ENCODE results near the gene LINS1.

LINS1 gene

GRCh38 chr15:100642213-100642949 is 40.4 kb upstream of the LINS1 start:
- TF ChIP-seq FOXK2 (IDR thresholded peaks at IDR 0.05) (no peak), LEF1 (IDR thresholded peaks at IDR 0.05; ENCODE audit: borderline replicate concordance) (no peak), NFRKB (IDR thresholded peaks at IDR 0.05) (no peak), CTBP1 (IDR thresholded peaks at IDR 0.05; ENCODE audit: borderline replicate concordance) (no peak), L3MBTL2 (conservative IDR thresholded peaks at IDR 0.05) (no peak), FOXA1 (IDR thresholded peaks at IDR 0.05) (no peak), HDGF (IDR thresholded peaks at IDR 0.05; ENCODE audit: borderline replicate concordance) (no peak), TARDBP (IDR thresholded peaks at IDR 0.05) (no peak), SP1 (IDR thresholded peaks at IDR 0.05) (no peak), ZNF384 (IDR thresholded peaks at IDR 0.05) (no peak), BHLHE40 (IDR thresholded peaks at IDR 0.05; ENCODE audit: borderline replicate concordance) (no peak), FOXM1 (IDR thresholded peaks at IDR 0.05; ENCODE audit: borderline replicate concordance) (no peak), ARNT (IDR thresholded peaks at IDR 0.05) (no peak), SUZ12 (IDR thresholded peaks at IDR 0.05) (no peak), PKNOX1 (IDR thresholded peaks at IDR 0.05) (no peak), ELF4 (IDR thresholded peaks at IDR 0.05) (no peak)
- CTCF ChIA-PET, result no interaction called here
- POLR2A ChIA-PET, result no interaction called here
- DNase-seq (ENCODE audit: extremely low spot score), result no peak

GRCh38 chr15:100638177-100638730 is 36.3 kb upstream of the LINS1 start:
- DNase-seq (ENCODE audit: extremely low spot score), result no peak
- TF ChIP-seq ARNT (IDR thresholded peaks at IDR 0.05) (no peak), CTBP1 (IDR thresholded peaks at IDR 0.05; ENCODE audit: borderline replicate concordance) (no peak), PKNOX1 (IDR thresholded peaks at IDR 0.05) (no peak), ELF4 (IDR thresholded peaks at IDR 0.05) (no peak), ZNF384 (IDR thresholded peaks at IDR 0.05) (no peak), FOXM1 (IDR thresholded peaks at IDR 0.05; ENCODE audit: borderline replicate concordance) (no peak), FOXK2 (IDR thresholded peaks at IDR 0.05) (no peak), BHLHE40 (IDR thresholded peaks at IDR 0.05; ENCODE audit: borderline replicate concordance) (no peak)
- POLR2A ChIA-PET, result no interaction called here
- CTCF ChIA-PET, result no interaction called here

GRCh38 chr15:100635406-100636071 is 33.6 kb upstream of the LINS1 start:
- ChIA-PET POLR2A (no interaction called here), CTCF (interaction anchor here (0.9 kb wide), 1 partner anchor 373 kb away, joined by 6 read pairs; no protein-coding TSS in a partner anchor)
- TF ChIP-seq BHLHE40 (IDR thresholded peaks at IDR 0.05; ENCODE audit: borderline replicate concordance) (no peak), LEF1 (IDR thresholded peaks at IDR 0.05; ENCODE audit: borderline replicate concordance) (no peak), L3MBTL2 (conservative IDR thresholded peaks at IDR 0.05) (no peak)
- no peak for DNase-seq (ENCODE audit: extremely low spot score)

GRCh38 chr15:100633763-100634075 is 31.7 kb upstream of the LINS1 start:
- POLR2A ChIA-PET, result no interaction called here
- CTCF ChIA-PET, result no interaction called here
- DNase-seq (ENCODE audit: extremely low spot score), result no peak
- TF ChIP-seq ARNT (IDR thresholded peaks at IDR 0.05), result no peak
- no peak for TF ChIP-seq NFRKB (IDR thresholded peaks at IDR 0.05)
- TF ChIP-seq ELF4 (IDR thresholded peaks at IDR 0.05), result no peak
- TF ChIP-seq TARDBP (IDR thresholded peaks at IDR 0.05), result no peak
- no peak for TF ChIP-seq FOXK2 (IDR thresholded peaks at IDR 0.05)
- TF ChIP-seq BHLHE40 (IDR thresholded peaks at IDR 0.05; ENCODE audit: borderline replicate concordance), result no peak
- no peak for TF ChIP-seq CTBP1 (IDR thresholded peaks at IDR 0.05; ENCODE audit: borderline replicate concordance)
- TF ChIP-seq SUZ12 (IDR thresholded peaks at IDR 0.05), result no peak
- no peak for TF ChIP-seq L3MBTL2 (conservative IDR thresholded peaks at IDR 0.05)
- no peak for TF ChIP-seq HDGF (IDR thresholded peaks at IDR 0.05; ENCODE audit: borderline replicate concordance)
- TF ChIP-seq SP1 (IDR thresholded peaks at IDR 0.05), result no peak

- ChIA-PET CTCF (no interaction called here), POLR2A (no interaction called here)
- no peak for TF ChIP-seq SP1 (IDR thresholded peaks at IDR 0.05)
- TF ChIP-seq CTBP1 (IDR thresholded peaks at IDR 0.05; ENCODE audit: borderline replicate concordance), result no peak
- TF ChIP-seq ZNF384 (IDR thresholded peaks at IDR 0.05), result no peak
- TF ChIP-seq L3MBTL2 (conservative IDR thresholded peaks at IDR 0.05), result no peak
- no peak for TF ChIP-seq FOXK2 (IDR thresholded peaks at IDR 0.05)
- TF ChIP-seq PKNOX1 (IDR thresholded peaks at IDR 0.05), result no peak
- TF ChIP-seq TARDBP (IDR thresholded peaks at IDR 0.05), result no peak
- no peak for TF ChIP-seq SUZ12 (IDR thresholded peaks at IDR 0.05)
- no peak for TF ChIP-seq FOXM1 (IDR thresholded peaks at IDR 0.05; ENCODE audit: borderline replicate concordance)
- no peak for TF ChIP-seq HDGF (IDR thresholded peaks at IDR 0.05; ENCODE audit: borderline replicate concordance)
- no peak for DNase-seq (ENCODE audit: extremely low spot score)
Measured at GRCh38 chr15:100631831-100632230, 29.8 kb upstream of the LINS1 start.

- CTCF ChIA-PET, result no interaction called here
- no peak for DNase-seq (ENCODE audit: extremely low spot score)
- POLR2A ChIA-PET, result no interaction called here
- TF ChIP-seq BHLHE40 (IDR thresholded peaks at IDR 0.05; ENCODE audit: borderline replicate concordance), result no peak
- no peak for TF ChIP-seq SP1 (IDR thresholded peaks at IDR 0.05)
- no peak for TF ChIP-seq HDGF (IDR thresholded peaks at IDR 0.05; ENCODE audit: borderline replicate concordance)
- no peak for TF ChIP-seq ZNF384 (IDR thresholded peaks at IDR 0.05)
- TF ChIP-seq CTBP1 (IDR thresholded peaks at IDR 0.05; ENCODE audit: borderline replicate concordance), result no peak
- TF ChIP-seq FOXK2 (IDR thresholded peaks at IDR 0.05), result no peak
- TF ChIP-seq NFRKB (IDR thresholded peaks at IDR 0.05), result no peak
- no peak for TF ChIP-seq FOXA1 (IDR thresholded peaks at IDR 0.05)
- no peak for TF ChIP-seq FOXM1 (IDR thresholded peaks at IDR 0.05; ENCODE audit: borderline replicate concordance)
- TF ChIP-seq TARDBP (IDR thresholded peaks at IDR 0.05), result no peak
- no peak for TF ChIP-seq SUZ12 (IDR thresholded peaks at IDR 0.05)
- no peak for TF ChIP-seq LEF1 (IDR thresholded peaks at IDR 0.05; ENCODE audit: borderline replicate concordance)
- TF ChIP-seq ARNT (IDR thresholded peaks at IDR 0.05), result no peak
Measured at GRCh38 chr15:100628746-100629145, 26.8 kb upstream of the LINS1 start.
